Kidney epithelial cell (primary cell): ENCODE results near the gene NTRK3. TPM values are rescaled to one million over a fixed set of nuclear protein-coding genes. Genes with fewer than 3 reads are reported as not detected.

Experiments used
- DNase-seq: peaks from one replicate; pipeline ENCODE4 v3.0.0-alpha.2; 2010; ENCODE audit warnings: low read depth
- H3K27me3 ChIP-seq: 2 replicates; pipeline ENCODE4 v1.6.0; 2011; ENCODE audit warnings: low read length; ENCODE audit not compliant: control insufficient read depth, insufficient read depth
- H3K36me3 ChIP-seq: 2 replicates; pipeline ENCODE4 v1.5.1; 2011; ENCODE audit warnings: low read length; ENCODE audit not compliant: control insufficient read depth, insufficient read depth
- H3K4me3 ChIP-seq: 2 replicates; pipeline ENCODE4 v1.5.1; 2011; ENCODE audit warnings: low read depth, mild to moderate bottlenecking, control low read depth, low read length
- CTCF ChIP-seq: IDR thresholded peaks from 2 replicates; pipeline ENCODE4 v1.5.1; 2011; ENCODE audit warnings: mild to moderate bottlenecking, moderate library complexity, low read length, control low read depth, inconsistent platforms; ENCODE audit not compliant: insufficient read depth, poor library complexity, severe bottlenecking
- total RNA-seq: library from RNA; depleted of rRNA; stranded (reverse); fragments of >200 nt; gene quantifications from 2 replicates; pipeline ENCODE4 v1.2.3, GENCODE V29; 2015

Gene NTRK3
- total RNA-seq, 1 donor from 2014 or later: not detected

GRCh38 chr15:88071141-88071540, 185.4 kb downstream of the NTRK3 start:
- no peaks in the 10 kb centered on the region for H3K27me3 ChIP-seq
- TF ChIP-seq CTCF: no peak
- DNase-seq: no peak
- H3K36me3 ChIP-seq: no peaks in the 10 kb centered on the region
- H3K4me3 ChIP-seq: no peak overlapping the region

- Histone ChIP-seq H3K36me3 (no peaks in the 10 kb centered on the region), H3K4me3 (no peak overlapping the region), H3K27me3 (no peaks in the 10 kb centered on the region)
- no peak for DNase-seq
- no peak for TF ChIP-seq CTCF
Measured at GRCh38 chr15:88069561-88069960, 187.0 kb downstream of the NTRK3 start.

GRCh38 chr15:88067331-88067685, 189.2 kb downstream of the NTRK3 start:
- DNase-seq: no peak
- Histone ChIP-seq H3K27me3 (no peaks in the 10 kb centered on the region), H3K36me3 (no peaks in the 10 kb centered on the region), H3K4me3 (no peak overlapping the region)
- no peak for TF ChIP-seq CTCF

- TF ChIP-seq CTCF: no peak
- H3K27me3 ChIP-seq: no peaks in the 10 kb centered on the region
- no peak for DNase-seq
- no peaks in the 10 kb centered on the region for H3K36me3 ChIP-seq
- no peak overlapping the region for H3K4me3 ChIP-seq
Measured at GRCh38 chr15:88066636-88067330, 189.8 kb downstream of the NTRK3 start.

- DNase-seq: no peak
- Histone ChIP-seq H3K27me3 (no peaks in the 10 kb centered on the region), H3K36me3 (no peaks in the 10 kb centered on the region), H3K4me3 (no peak overlapping the region)
- no peak for TF ChIP-seq CTCF
Measured at GRCh38 chr15:88061452-88061851, 195.1 kb downstream of the NTRK3 start.

GRCh38 chr15:88060383-88060782, 196.2 kb downstream of the NTRK3 start:
- no peaks in the 10 kb centered on the region for H3K36me3 ChIP-seq
- no peak for DNase-seq
- TF ChIP-seq CTCF: no peak
- no peak overlapping the region for H3K4me3 ChIP-seq
- H3K27me3 ChIP-seq: no peaks in the 10 kb centered on the region
